ENCODE results near the gene TFCP2L1. TPM values are rescaled to one million over a fixed set of nuclear protein-coding genes. Genes with fewer than 3 reads are reported as not detected.

The TFCP2L1 gene
- total RNA-seq, 1 donor from 2014 or later = 0.02 TPM

- Mint-ChIP-seq H3K27ac (ENCODE audit: unreplicated experiment) (no peak overlapping the region), H3K27me3 (ENCODE audit: low read depth) (peaks cover 38% of the 10 kb centered on the region), H3K4me1 (ENCODE audit: low read depth) (no peaks in the 10 kb centered on the region), H3K9me3 (ENCODE audit: low read depth) (no peaks in the 10 kb centered on the region), H3K4me3 (ENCODE audit: unreplicated experiment) (no peak overlapping the region), H3K36me3 (ENCODE audit: low read depth) (no peaks in the 10 kb centered on the region)
- DNase-seq (ENCODE audit: low spot score) = no peak
- no peak for TF ChIP-seq CTCF (IDR thresholded peaks at IDR 0.05)
Observed at GRCh38 chr2:121245120-121245820, 39.7 kb downstream of the TFCP2L1 start.

GRCh38 chr2:121244616-121245015, 40.4 kb downstream of the TFCP2L1 start:
- TF ChIP-seq CTCF (IDR thresholded peaks at IDR 0.05) = no peak
- H3K27me3 Mint-ChIP-seq (ENCODE audit: low read depth) = peaks cover 42% of the 10 kb centered on the region
- H3K27ac Mint-ChIP-seq (ENCODE audit: unreplicated experiment) = no peak overlapping the region
- H3K4me1 Mint-ChIP-seq (ENCODE audit: low read depth) = no peaks in the 10 kb centered on the region
- H3K36me3 Mint-ChIP-seq (ENCODE audit: low read depth) = no peaks in the 10 kb centered on the region
- no peak for DNase-seq (ENCODE audit: low spot score)
- H3K4me3 Mint-ChIP-seq (ENCODE audit: unreplicated experiment) = no peak overlapping the region
- H3K9me3 Mint-ChIP-seq (ENCODE audit: low read depth) = no peaks in the 10 kb centered on the region

- DNase-seq (ENCODE audit: low spot score) = no peak
- Mint-ChIP-seq H3K9me3 (ENCODE audit: low read depth) (no peaks in the 10 kb centered on the region), H3K27ac (ENCODE audit: unreplicated experiment) (no peak overlapping the region), H3K4me3 (ENCODE audit: unreplicated experiment) (no peak overlapping the region), H3K27me3 (ENCODE audit: low read depth) (peaks cover 42% of the 10 kb centered on the region), H3K4me1 (ENCODE audit: low read depth) (no peaks in the 10 kb centered on the region), H3K36me3 (ENCODE audit: low read depth) (no peaks in the 10 kb centered on the region)
- TF ChIP-seq CTCF (IDR thresholded peaks at IDR 0.05) = no peak
Observed at GRCh38 chr2:121243821-121244460, 41.1 kb downstream of the TFCP2L1 start.

- H3K4me3 Mint-ChIP-seq (ENCODE audit: unreplicated experiment) = no peak overlapping the region
- H3K27ac Mint-ChIP-seq (ENCODE audit: unreplicated experiment) = no peak overlapping the region
- peaks cover 41% of the 10 kb centered on the region for H3K27me3 Mint-ChIP-seq (ENCODE audit: low read depth)
- TF ChIP-seq CTCF (IDR thresholded peaks at IDR 0.05) = no peak
- no peaks in the 10 kb centered on the region for H3K36me3 Mint-ChIP-seq (ENCODE audit: low read depth)
- H3K4me1 Mint-ChIP-seq (ENCODE audit: low read depth) = no peaks in the 10 kb centered on the region
- H3K9me3 Mint-ChIP-seq (ENCODE audit: low read depth) = no peaks in the 10 kb centered on the region
- DNase-seq (ENCODE audit: low spot score) = no peak
Observed at GRCh38 chr2:121242976-121243375, 42.0 kb downstream of the TFCP2L1 start.

GRCh38 chr2:121242175-121242875, 42.7 kb downstream of the TFCP2L1 start:
- Mint-ChIP-seq H3K36me3 (ENCODE audit: low read depth) (no peaks in the 10 kb centered on the region), H3K9me3 (ENCODE audit: low read depth) (no peaks in the 10 kb centered on the region), H3K4me3 (ENCODE audit: unreplicated experiment) (no peak overlapping the region), H3K27ac (ENCODE audit: unreplicated experiment) (no peak overlapping the region), H3K27me3 (ENCODE audit: low read depth) (peaks cover 39% of the 10 kb centered on the region), H3K4me1 (ENCODE audit: low read depth) (peaks cover 3% of the 10 kb centered on the region)
- no peak for DNase-seq (ENCODE audit: low spot score)
- no peak for TF ChIP-seq CTCF (IDR thresholded peaks at IDR 0.05)
